ENCODE results near the gene ELMO1. TPM values are rescaled to one million over a fixed set of nuclear protein-coding genes. Genes with fewer than 3 reads are reported as not detected.

The ELMO1 gene
- total RNA-seq, 1 experiment from 2014 or later = 0.36 TPM

GRCh38 chr7:36851382-36851781 is 597.3 kb downstream of the ELMO1 start:
- no peak for DNase-seq (ENCODE audit: low read depth)

- no peak for DNase-seq (ENCODE audit: low read depth)
Observed at GRCh38 chr7:36847946-36848345, 600.7 kb downstream of the ELMO1 start.

GRCh38 chr7:36844374-36844773 is 604.3 kb downstream of the ELMO1 start:
- DNase-seq (ENCODE audit: low read depth) = no peak

- no peak for DNase-seq (ENCODE audit: low read depth)
Observed at GRCh38 chr7:36840904-36841303, 607.8 kb downstream of the ELMO1 start.

GRCh38 chr7:36838616-36839225 is 609.9 kb downstream of the ELMO1 start:
- no peak for DNase-seq (ENCODE audit: low read depth)

- no peak for DNase-seq (ENCODE audit: low read depth)
Observed at GRCh38 chr7:36831049-36831448, 617.6 kb downstream of the ELMO1 start.

- DNase-seq (ENCODE audit: low read depth) = no peak
Observed at GRCh38 chr7:36827726-36828703, 620.6 kb downstream of the ELMO1 start.

GRCh38 chr7:36825501-36825900 is 623.2 kb downstream of the ELMO1 start:
- DNase-seq (ENCODE audit: low read depth) = no peak

GRCh38 chr7:36823353-36823752 is 625.3 kb downstream of the ELMO1 start:
- no peak for DNase-seq (ENCODE audit: low read depth)

GRCh38 chr7:36821617-36822016 is 627.0 kb downstream of the ELMO1 start:
- DNase-seq (ENCODE audit: low read depth) = no peak

- DNase-seq (ENCODE audit: low read depth) = no peak
Observed at GRCh38 chr7:36820527-36821170, 628.0 kb downstream of the ELMO1 start.

- DNase-seq (ENCODE audit: low read depth) = no peak
Observed at GRCh38 chr7:36819639-36820038, 629.0 kb downstream of the ELMO1 start.

- DNase-seq (ENCODE audit: low read depth) = no peak
Observed at GRCh38 chr7:36814311-36814710, 634.4 kb downstream of the ELMO1 start.

GRCh38 chr7:36811807-36812206 is 636.9 kb downstream of the ELMO1 start:
- DNase-seq (ENCODE audit: low read depth) = no peak

- DNase-seq (ENCODE audit: low read depth) = no peak
Observed at GRCh38 chr7:36810489-36810888, 638.2 kb downstream of the ELMO1 start.

- no peak for DNase-seq (ENCODE audit: low read depth)
Observed at GRCh38 chr7:36810032-36810431, 638.6 kb downstream of the ELMO1 start.

GRCh38 chr7:36809510-36809909 is 639.2 kb downstream of the ELMO1 start:
- DNase-seq (ENCODE audit: low read depth) = no peak

GRCh38 chr7:36809086-36809485 is 639.6 kb downstream of the ELMO1 start:
- DNase-seq (ENCODE audit: low read depth) = no peak

- no peak for DNase-seq (ENCODE audit: low read depth)
Observed at GRCh38 chr7:36806891-36807290, 641.8 kb downstream of the ELMO1 start.

All from RPMI7951 (cell line).